WI38 (cell line): ENCODE measurements around the gene RADX.

Experiments used
- H3K4me3 ChIP-seq: 2 replicates; pipeline ENCODE4 v1.5.1; 2011; ENCODE audit warnings: low read depth, mild to moderate bottlenecking, control low read depth, low read length
- TF ChIP-seq, protein P1 (sequence below): IDR thresholded peaks from 2 replicates; pipeline ENCODE4 v1.5.1; 2012; ENCODE audit warnings: low read depth, mild to moderate bottlenecking, control low read depth, low read length

RADX gene

DNA sequence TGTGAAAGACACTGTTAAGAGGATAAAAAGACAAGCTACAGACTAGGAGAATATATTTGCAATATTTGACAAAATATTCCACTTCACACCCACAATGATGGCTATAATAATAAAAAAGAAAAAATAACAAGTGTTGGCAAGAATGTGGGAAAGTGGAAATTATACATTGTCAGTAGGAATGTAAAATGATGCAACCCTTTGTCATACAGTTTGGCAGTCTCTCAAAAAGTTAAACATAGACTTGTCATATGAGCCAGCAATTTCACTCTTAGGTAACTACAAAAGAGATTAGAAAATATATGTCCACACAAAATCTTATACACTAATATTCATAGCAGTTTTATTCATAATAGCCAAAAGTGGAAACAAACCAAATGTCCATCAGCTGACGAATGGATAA lies 5.2 kb upstream of the RADX start:
- H3K4me3 ChIP-seq, result no peak overlapping the region
- TF ChIP-seq, protein P1, sequence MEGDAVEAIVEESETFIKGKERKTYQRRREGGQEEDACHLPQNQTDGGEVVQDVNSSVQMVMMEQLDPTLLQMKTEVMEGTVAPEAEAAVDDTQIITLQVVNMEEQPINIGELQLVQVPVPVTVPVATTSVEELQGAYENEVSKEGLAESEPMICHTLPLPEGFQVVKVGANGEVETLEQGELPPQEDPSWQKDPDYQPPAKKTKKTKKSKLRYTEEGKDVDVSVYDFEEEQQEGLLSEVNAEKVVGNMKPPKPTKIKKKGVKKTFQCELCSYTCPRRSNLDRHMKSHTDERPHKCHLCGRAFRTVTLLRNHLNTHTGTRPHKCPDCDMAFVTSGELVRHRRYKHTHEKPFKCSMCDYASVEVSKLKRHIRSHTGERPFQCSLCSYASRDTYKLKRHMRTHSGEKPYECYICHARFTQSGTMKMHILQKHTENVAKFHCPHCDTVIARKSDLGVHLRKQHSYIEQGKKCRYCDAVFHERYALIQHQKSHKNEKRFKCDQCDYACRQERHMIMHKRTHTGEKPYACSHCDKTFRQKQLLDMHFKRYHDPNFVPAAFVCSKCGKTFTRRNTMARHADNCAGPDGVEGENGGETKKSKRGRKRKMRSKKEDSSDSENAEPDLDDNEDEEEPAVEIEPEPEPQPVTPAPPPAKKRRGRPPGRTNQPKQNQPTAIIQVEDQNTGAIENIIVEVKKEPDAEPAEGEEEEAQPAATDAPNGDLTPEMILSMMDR, result no peak

- TF ChIP-seq, protein P1, result no peak
Measured at GRCh38 chrX:106608016-106608415, 3.8 kb upstream of the RADX start.

GRCh38 chrX:106611317-106611678 lies 480 bp upstream of the RADX start:
- TF ChIP-seq, protein P1, result no peak
- H3K4me3 ChIP-seq, result peak overlapping the region; percentile 57

More at GRCh38 chrX:106608016-106608415, 3.8 kb upstream of the RADX start:
- no peak overlapping the region for H3K4me3 ChIP-seq

DNA sequence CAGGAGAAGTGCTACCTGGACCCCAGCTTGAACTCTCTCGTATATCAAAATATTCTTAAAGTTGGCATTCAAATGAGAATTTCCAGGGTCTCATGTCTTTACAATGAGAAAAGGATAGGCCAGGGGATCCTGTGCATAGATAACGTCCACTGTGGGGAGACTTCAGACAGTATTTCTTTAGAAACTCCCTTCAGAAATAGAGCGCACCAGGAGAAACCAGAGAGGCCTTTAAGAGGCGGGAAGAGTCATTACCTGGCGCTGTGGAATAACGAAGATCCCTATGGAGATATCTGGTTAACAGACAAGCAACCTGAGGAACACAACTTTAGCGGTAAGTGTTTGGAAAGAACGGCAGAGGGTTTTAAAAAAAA lies 600 bp downstream of the RADX start:
- TF ChIP-seq, protein P1, result no peak
- H3K4me3 ChIP-seq, result peak overlapping the region; percentile 57

DNA sequence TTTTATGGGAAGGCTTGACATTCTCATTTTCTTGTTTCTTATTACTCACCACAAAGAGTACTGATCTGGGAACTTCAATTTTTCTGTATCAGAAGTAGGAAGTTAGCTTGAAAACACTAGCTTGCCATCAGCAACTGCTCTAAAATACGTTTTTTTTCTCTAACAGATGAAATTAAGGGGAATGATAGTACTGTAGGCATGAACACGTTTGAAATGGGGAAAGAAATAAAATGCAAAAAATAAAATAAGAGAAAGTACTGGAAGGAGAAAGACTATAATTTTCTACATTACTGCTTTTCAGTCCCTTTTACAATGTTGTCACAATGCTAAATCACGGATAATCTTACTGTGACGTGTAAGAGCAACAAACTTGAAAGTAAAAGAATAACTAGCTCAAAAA lies 1.5 kb downstream of the RADX start:
- H3K4me3 ChIP-seq, result no peak overlapping the region
- TF ChIP-seq, protein P1, result no peak

DNA sequence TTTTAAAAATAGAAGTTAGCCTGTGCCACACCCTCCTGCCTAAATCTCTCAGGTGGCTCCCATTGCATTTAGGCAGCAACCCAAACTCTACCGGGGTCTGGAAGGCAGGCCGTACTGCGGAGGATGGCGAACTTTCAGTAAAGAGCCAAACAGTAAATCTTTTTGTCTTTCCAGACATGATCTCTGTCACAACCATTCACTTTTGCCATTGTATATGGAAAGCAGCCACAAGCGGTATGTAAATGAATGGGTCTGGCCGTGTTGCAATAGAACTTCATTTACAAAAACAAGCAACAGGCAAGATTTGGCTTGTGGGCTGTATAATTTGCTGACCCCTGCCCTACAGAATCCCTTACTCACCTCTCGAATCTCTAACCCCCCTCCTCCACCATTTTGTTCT lies 3.3 kb downstream of the RADX start:
- TF ChIP-seq, protein P1, result no peak
- no peak overlapping the region for H3K4me3 ChIP-seq

- no peak overlapping the region for H3K4me3 ChIP-seq
- TF ChIP-seq, protein P1, result peak; percentile 23; the same call in 1 of the 2 replicates
Measured at GRCh38 chrX:106619797-106620196, 8.0 kb downstream of the RADX start.
